ENCODE measurements around the gene ANKRD31.

ANKRD31 gene

DNA sequence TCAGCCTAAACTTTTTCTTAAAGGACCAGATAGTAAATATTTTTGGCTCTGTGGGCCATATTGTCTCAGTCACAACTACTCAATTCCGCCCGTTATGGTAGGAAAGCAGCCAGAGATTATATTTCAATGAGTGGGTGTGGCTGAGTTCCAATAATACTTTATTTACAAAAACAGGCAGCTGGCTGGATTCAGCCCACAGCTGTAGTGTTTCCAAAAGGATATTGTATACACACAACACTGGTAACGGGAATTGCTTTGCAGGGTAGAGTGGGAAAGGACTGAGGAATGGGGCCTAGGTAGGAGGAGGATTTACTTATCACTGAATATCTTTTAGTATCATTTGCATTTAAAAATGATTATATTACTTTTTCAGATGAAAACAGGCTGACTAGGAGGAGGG is 205.3 kb downstream of the ANKRD31 start:
- Histone ChIP-seq H3K4me1 (ENCODE audit: control insufficient read depth, low read length) (no peaks in the 10 kb centered on the region), H3K4me3 (ENCODE audit: low read length) (no peak overlapping the region), H3K79me2 (ENCODE audit: control insufficient read depth, low read length) (no peaks in the 10 kb centered on the region), H3K27me3 (ENCODE audit: control insufficient read depth, low read length) (no peaks in the 10 kb centered on the region), H4K20me1 (ENCODE audit: control insufficient read depth, insufficient read depth, low read depth, low read length) (no peaks in the 10 kb centered on the region), H3K4me2 (ENCODE audit: low read length) (no peak overlapping the region), H3K27ac (ENCODE audit: low read depth, low read length) (no peak overlapping the region), H3K9me2 (replicated peaks; ENCODE audit: control insufficient read depth, low read length) (no peaks in the 10 kb centered on the region), H3K36me3 (ENCODE audit: control insufficient read depth, low read length) (no peaks in the 10 kb centered on the region), H3K9me3 (ENCODE audit: control insufficient read depth, insufficient read depth, low read length) (no peaks in the 10 kb centered on the region), H3F3A (ENCODE audit: control insufficient read depth, insufficient read depth) (no peaks in the 10 kb centered on the region)
- TF ChIP-seq, protein P1, sequence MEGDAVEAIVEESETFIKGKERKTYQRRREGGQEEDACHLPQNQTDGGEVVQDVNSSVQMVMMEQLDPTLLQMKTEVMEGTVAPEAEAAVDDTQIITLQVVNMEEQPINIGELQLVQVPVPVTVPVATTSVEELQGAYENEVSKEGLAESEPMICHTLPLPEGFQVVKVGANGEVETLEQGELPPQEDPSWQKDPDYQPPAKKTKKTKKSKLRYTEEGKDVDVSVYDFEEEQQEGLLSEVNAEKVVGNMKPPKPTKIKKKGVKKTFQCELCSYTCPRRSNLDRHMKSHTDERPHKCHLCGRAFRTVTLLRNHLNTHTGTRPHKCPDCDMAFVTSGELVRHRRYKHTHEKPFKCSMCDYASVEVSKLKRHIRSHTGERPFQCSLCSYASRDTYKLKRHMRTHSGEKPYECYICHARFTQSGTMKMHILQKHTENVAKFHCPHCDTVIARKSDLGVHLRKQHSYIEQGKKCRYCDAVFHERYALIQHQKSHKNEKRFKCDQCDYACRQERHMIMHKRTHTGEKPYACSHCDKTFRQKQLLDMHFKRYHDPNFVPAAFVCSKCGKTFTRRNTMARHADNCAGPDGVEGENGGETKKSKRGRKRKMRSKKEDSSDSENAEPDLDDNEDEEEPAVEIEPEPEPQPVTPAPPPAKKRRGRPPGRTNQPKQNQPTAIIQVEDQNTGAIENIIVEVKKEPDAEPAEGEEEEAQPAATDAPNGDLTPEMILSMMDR (IDR thresholded peaks at IDR 0.05; ENCODE audit: low read depth, low read length, poor library complexity, severe bottlenecking), result no peak
- no peak for TF ChIP-seq EZH2phosphoT487 (IDR thresholded peaks at IDR 0.05; ENCODE audit: borderline replicate concordance, low read length)

- H3K4me3 ChIP-seq (ENCODE audit: low read length), result no peak overlapping the region
- TF ChIP-seq, protein P1 (IDR thresholded peaks at IDR 0.05; ENCODE audit: low read depth, low read length, poor library complexity, severe bottlenecking), result no peak
- TF ChIP-seq EZH2phosphoT487 (IDR thresholded peaks at IDR 0.05; ENCODE audit: borderline replicate concordance, low read length), result no peak
- H3F3A ChIP-seq (ENCODE audit: control insufficient read depth, insufficient read depth), result no peaks in the 10 kb centered on the region
- H3K9me3 ChIP-seq (ENCODE audit: control insufficient read depth, insufficient read depth, low read length), result no peaks in the 10 kb centered on the region
- H3K4me1 ChIP-seq (ENCODE audit: control insufficient read depth, low read length), result no peaks in the 10 kb centered on the region
- no peaks in the 10 kb centered on the region for H3K27me3 ChIP-seq (ENCODE audit: control insufficient read depth, low read length)
- H3K9me2 ChIP-seq (replicated peaks; ENCODE audit: control insufficient read depth, low read length), result no peaks in the 10 kb centered on the region
- no peak overlapping the region for H3K27ac ChIP-seq (ENCODE audit: low read depth, low read length)
- H3K79me2 ChIP-seq (ENCODE audit: control insufficient read depth, low read length), result no peaks in the 10 kb centered on the region
- H3K36me3 ChIP-seq (ENCODE audit: control insufficient read depth, low read length), result no peaks in the 10 kb centered on the region
- H3K4me2 ChIP-seq (ENCODE audit: low read length), result no peak overlapping the region
- H4K20me1 ChIP-seq (ENCODE audit: control insufficient read depth, insufficient read depth, low read depth, low read length), result no peaks in the 10 kb centered on the region
Observed at GRCh38 chr5:75028090-75028489, 208.6 kb downstream of the ANKRD31 start.

DNA sequence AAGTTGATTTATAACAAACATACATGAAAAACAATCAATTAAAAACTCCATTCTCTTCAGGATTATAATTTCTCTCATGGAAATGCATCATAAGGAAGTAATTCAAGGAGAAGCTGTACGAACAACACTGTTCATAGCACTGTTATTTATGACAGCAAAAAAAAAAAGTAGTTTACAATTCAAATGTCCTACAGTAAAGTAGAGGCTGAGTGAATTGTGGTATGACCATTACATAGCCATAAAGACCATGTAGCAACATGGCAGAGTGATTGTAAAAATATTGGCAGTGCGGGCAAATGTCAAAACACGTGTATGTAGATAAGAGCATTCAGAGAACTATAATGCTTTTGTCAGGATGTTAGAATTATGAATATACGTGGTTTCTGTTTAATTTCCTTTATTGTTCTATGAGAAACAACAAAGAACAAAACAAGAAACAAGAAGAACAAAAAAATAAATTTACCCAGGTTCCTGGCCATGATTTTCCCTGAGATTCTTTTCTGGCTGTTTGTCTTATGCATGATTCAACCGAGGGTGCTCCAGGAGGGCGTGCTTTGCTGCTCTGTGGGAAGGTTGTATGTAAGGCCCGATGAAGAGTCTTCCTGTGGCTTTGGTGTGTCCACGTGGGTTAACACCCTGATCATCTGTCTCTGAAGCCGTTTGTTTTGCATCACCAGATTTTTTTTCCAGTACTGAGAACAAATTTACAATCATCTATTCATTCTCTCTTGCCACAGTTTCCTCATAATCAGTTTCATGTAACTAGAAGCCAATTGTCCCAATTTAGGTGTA is 213.1 kb downstream of the ANKRD31 start:
- H3K9me3 ChIP-seq (ENCODE audit: control insufficient read depth, insufficient read depth, low read length), result no peaks in the 10 kb centered on the region
- no peaks in the 10 kb centered on the region for H3K27me3 ChIP-seq (ENCODE audit: control insufficient read depth, low read length)
- no peaks in the 10 kb centered on the region for H3K79me2 ChIP-seq (ENCODE audit: control insufficient read depth, low read length)
- TF ChIP-seq EZH2phosphoT487 (IDR thresholded peaks at IDR 0.05; ENCODE audit: borderline replicate concordance, low read length), result no peak
- TF ChIP-seq, protein P1 (IDR thresholded peaks at IDR 0.05; ENCODE audit: low read depth, low read length, poor library complexity, severe bottlenecking), result no peak
- H3K27ac ChIP-seq (ENCODE audit: low read depth, low read length), result no peak overlapping the region
- H3K9me2 ChIP-seq (replicated peaks; ENCODE audit: control insufficient read depth, low read length), result no peaks in the 10 kb centered on the region
- H3K4me2 ChIP-seq (ENCODE audit: low read length), result no peak overlapping the region
- H3K36me3 ChIP-seq (ENCODE audit: control insufficient read depth, low read length), result no peaks in the 10 kb centered on the region
- H3F3A ChIP-seq (ENCODE audit: control insufficient read depth, insufficient read depth), result no peaks in the 10 kb centered on the region
- H3K4me3 ChIP-seq (ENCODE audit: low read length), result no peak overlapping the region
- H3K4me1 ChIP-seq (ENCODE audit: control insufficient read depth, low read length), result no peaks in the 10 kb centered on the region
- no peaks in the 10 kb centered on the region for H4K20me1 ChIP-seq (ENCODE audit: control insufficient read depth, insufficient read depth, low read depth, low read length)
